Measurements from ENCODE around the gene COPS9.

The COPS9 gene

GRCh38 chr2:240114233-240114632 is 21.9 kb downstream of the COPS9 start:
- no peak overlapping the region for H3K9ac ChIP-seq (ENCODE audit: low read depth, low read length)
- no peaks in the 10 kb centered on the region for H3K27me3 ChIP-seq (ENCODE audit: insufficient read depth, low read length)
- H3K9me3 ChIP-seq (ENCODE audit: insufficient read depth, low read depth, low read length): 0 out of 2 replicates have a peak, but pooled peaks cover 5% of the 10 kb centered on the region
- H3K27ac ChIP-seq (ENCODE audit: low read length): no peak overlapping the region
- peaks cover 19% of the 10 kb centered on the region; the same call in 1 of the 2 replicates for H3K4me1 ChIP-seq (ENCODE audit: insufficient read depth, low read length)
- no peaks in the 10 kb centered on the region for H3K36me3 ChIP-seq (ENCODE audit: insufficient read depth, low read depth, low read length)
- H3K4me3 ChIP-seq (ENCODE audit: low read length): no peak overlapping the region

- Histone ChIP-seq H3K36me3 (ENCODE audit: insufficient read depth, low read depth, low read length) (no peaks in the 10 kb centered on the region), H3K27ac (ENCODE audit: low read length) (no peak overlapping the region), H3K4me1 (ENCODE audit: insufficient read depth, low read length) (peaks cover 19% of the 10 kb centered on the region; the same call in 1 of the 2 replicates), H3K9ac (ENCODE audit: low read depth, low read length) (peak overlapping the region; percentile 15; the same call in 1 of the 2 replicates), H3K4me3 (ENCODE audit: low read length) (peak overlapping the region; percentile 22; the same call in 1 of the 2 replicates), H3K27me3 (ENCODE audit: insufficient read depth, low read length) (no peaks in the 10 kb centered on the region), H3K9me3 (ENCODE audit: insufficient read depth, low read depth, low read length) (no peaks in the 10 kb centered on the region)
These were observed 23.0 kb downstream of the COPS9 start for GRCh38 chr2:240112914-240113690.

GRCh38 chr2:240111253-240111652 is 24.9 kb downstream of the COPS9 start:
- no peaks in the 10 kb centered on the region for H3K27me3 ChIP-seq (ENCODE audit: insufficient read depth, low read length)

GRCh38 chr2:240109386-240109785 is 26.7 kb downstream of the COPS9 start:
- Histone ChIP-seq H3K9me3 (ENCODE audit: insufficient read depth, low read depth, low read length) (no peaks in the 10 kb centered on the region), H3K27ac (ENCODE audit: low read length) (no peak overlapping the region), H3K27me3 (ENCODE audit: insufficient read depth, low read length) (no peaks in the 10 kb centered on the region)

More at GRCh38 chr2:240111253-240111652, 24.9 kb downstream of the COPS9 start:
- H3K9me3 ChIP-seq (ENCODE audit: insufficient read depth, low read depth, low read length): no peaks in the 10 kb centered on the region
- H3K9ac ChIP-seq (ENCODE audit: low read depth, low read length): no peak overlapping the region
- H3K4me3 ChIP-seq (ENCODE audit: low read length): no peak overlapping the region
- H3K27ac ChIP-seq (ENCODE audit: low read length): no peak overlapping the region
- H3K4me1 ChIP-seq (ENCODE audit: insufficient read depth, low read length): peaks cover 19% of the 10 kb centered on the region; the same call in 1 of the 2 replicates
- no peaks in the 10 kb centered on the region for H3K36me3 ChIP-seq (ENCODE audit: insufficient read depth, low read depth, low read length)

GRCh38 chr2:240107477-240107796 is 28.7 kb downstream of the COPS9 start:
- H3K4me1 ChIP-seq (ENCODE audit: insufficient read depth, low read length): peaks cover 3% of the 10 kb centered on the region; the same call in 1 of the 2 replicates

More at GRCh38 chr2:240109386-240109785, 26.7 kb downstream of the COPS9 start:
- Histone ChIP-seq H3K9ac (ENCODE audit: low read depth, low read length) (no peak overlapping the region), H3K4me3 (ENCODE audit: low read length) (no peak overlapping the region), H3K36me3 (ENCODE audit: insufficient read depth, low read depth, low read length) (no peaks in the 10 kb centered on the region), H3K4me1 (ENCODE audit: insufficient read depth, low read length) (peaks cover 19% of the 10 kb centered on the region; the same call in 1 of the 2 replicates)

GRCh38 chr2:240106765-240107476 is 29.2 kb downstream of the COPS9 start:
- Histone ChIP-seq H3K9me3 (ENCODE audit: insufficient read depth, low read depth, low read length) (no peaks in the 10 kb centered on the region), H3K36me3 (ENCODE audit: insufficient read depth, low read depth, low read length) (no peaks in the 10 kb centered on the region), H3K27me3 (ENCODE audit: insufficient read depth, low read length) (no peaks in the 10 kb centered on the region), H3K4me1 (ENCODE audit: insufficient read depth, low read length) (no peaks in the 10 kb centered on the region), H3K9ac (ENCODE audit: low read depth, low read length) (no peak overlapping the region), H3K4me3 (ENCODE audit: low read length) (no peak overlapping the region), H3K27ac (ENCODE audit: low read length) (no peak overlapping the region)

More at GRCh38 chr2:240107477-240107796, 28.7 kb downstream of the COPS9 start:
- Histone ChIP-seq H3K36me3 (ENCODE audit: insufficient read depth, low read depth, low read length) (no peaks in the 10 kb centered on the region), H3K4me3 (ENCODE audit: low read length) (no peak overlapping the region), H3K9ac (ENCODE audit: low read depth, low read length) (no peak overlapping the region), H3K27me3 (ENCODE audit: insufficient read depth, low read length) (no peaks in the 10 kb centered on the region), H3K27ac (ENCODE audit: low read length) (no peak overlapping the region), H3K9me3 (ENCODE audit: insufficient read depth, low read depth, low read length) (no peaks in the 10 kb centered on the region)

GRCh38 chr2:240105982-240106381 is 30.1 kb downstream of the COPS9 start:
- Histone ChIP-seq H3K27me3 (ENCODE audit: insufficient read depth, low read length) (no peaks in the 10 kb centered on the region), H3K9me3 (ENCODE audit: insufficient read depth, low read depth, low read length) (no peaks in the 10 kb centered on the region), H3K27ac (ENCODE audit: low read length) (no peak overlapping the region), H3K9ac (ENCODE audit: low read depth, low read length) (no peak overlapping the region), H3K36me3 (ENCODE audit: insufficient read depth, low read depth, low read length) (no peaks in the 10 kb centered on the region), H3K4me3 (ENCODE audit: low read length) (no peak overlapping the region), H3K4me1 (ENCODE audit: insufficient read depth, low read length) (no peaks in the 10 kb centered on the region)

- H3K4me1 ChIP-seq (ENCODE audit: insufficient read depth, low read length): no peaks in the 10 kb centered on the region
- H3K9ac ChIP-seq (ENCODE audit: low read depth, low read length): no peak overlapping the region
- no peaks in the 10 kb centered on the region for H3K9me3 ChIP-seq (ENCODE audit: insufficient read depth, low read depth, low read length)
- no peaks in the 10 kb centered on the region for H3K36me3 ChIP-seq (ENCODE audit: insufficient read depth, low read depth, low read length)
- no peak overlapping the region for H3K27ac ChIP-seq (ENCODE audit: low read length)
- no peaks in the 10 kb centered on the region for H3K27me3 ChIP-seq (ENCODE audit: insufficient read depth, low read length)
- H3K4me3 ChIP-seq (ENCODE audit: low read length): no peak overlapping the region
These were observed 33.0 kb downstream of the COPS9 start for GRCh38 chr2:240103136-240103535.

GRCh38 chr2:240098349-240098748 is 37.8 kb downstream of the COPS9 start:
- Histone ChIP-seq H3K4me1 (ENCODE audit: insufficient read depth, low read length) (peaks cover 3% of the 10 kb centered on the region), H3K27me3 (ENCODE audit: insufficient read depth, low read length) (peaks cover 38% of the 10 kb centered on the region), H3K36me3 (ENCODE audit: insufficient read depth, low read depth, low read length) (no peaks in the 10 kb centered on the region), H3K9ac (ENCODE audit: low read depth, low read length) (no peak overlapping the region), H3K27ac (ENCODE audit: low read length) (no peak overlapping the region), H3K9me3 (ENCODE audit: insufficient read depth, low read depth, low read length) (no peaks in the 10 kb centered on the region), H3K4me3 (ENCODE audit: low read length) (no peak overlapping the region)

- no peaks in the 10 kb centered on the region for H3K36me3 ChIP-seq (ENCODE audit: insufficient read depth, low read depth, low read length)
- no peak overlapping the region for H3K27ac ChIP-seq (ENCODE audit: low read length)
- H3K9ac ChIP-seq (ENCODE audit: low read depth, low read length): no peak overlapping the region
- peaks cover 3% of the 10 kb centered on the region for H3K4me1 ChIP-seq (ENCODE audit: insufficient read depth, low read length)
- no peaks in the 10 kb centered on the region for H3K9me3 ChIP-seq (ENCODE audit: insufficient read depth, low read depth, low read length)
- peak overlapping the region; percentile 66 for H3K4me3 ChIP-seq (ENCODE audit: low read length)
- H3K27me3 ChIP-seq (ENCODE audit: insufficient read depth, low read length): peaks cover 38% of the 10 kb centered on the region
These were observed 40.3 kb downstream of the COPS9 start for GRCh38 chr2:240095556-240096523.

- Histone ChIP-seq H3K4me1 (ENCODE audit: insufficient read depth, low read length) (no peaks in the 10 kb centered on the region; the same call in 1 of the 2 replicates), H3K27me3 (ENCODE audit: insufficient read depth, low read length) (peaks cover 4% of the 10 kb centered on the region), H3K4me3 (ENCODE audit: low read length) (no peak overlapping the region), H3K9ac (ENCODE audit: low read depth, low read length) (no peak overlapping the region), H3K27ac (ENCODE audit: low read length) (no peak overlapping the region), H3K9me3 (ENCODE audit: insufficient read depth, low read depth, low read length) (peaks cover 13% of the 10 kb centered on the region), H3K36me3 (ENCODE audit: insufficient read depth, low read depth, low read length) (no peaks in the 10 kb centered on the region)
These were observed 46.8 kb downstream of the COPS9 start for GRCh38 chr2:240089306-240089705.

Measured in iPS-20b (cell line).